Peyer's patch (tissue), 4 donors: ENCODE measurements around the gene COX17. TPM values are rescaled to one million over a fixed set of nuclear protein-coding genes. Genes with fewer than 3 reads are reported as not detected.
A peak's percentile ranks its signal among the peaks of the same experiment; 100 is the strongest.

Source experiments
- DNase-seq, 3 donors: peaks; one replicate each; pipeline ENCODE4 v3.0.0-alpha.2; 2017 to 2019
- H3K27ac ChIP-seq, 4 donors: fragments of 200-600 bp; sonication (generic); one replicate each; pipeline ENCODE4 v1.5.1; 2016 to 2019
- H3K27me3 ChIP-seq, 2 donors: fragments of 200-600 bp; sonication (generic); one replicate each; pipeline ENCODE4 v1.5.1; 2019
- H3K36me3 ChIP-seq, 3 donors: fragments of 200-600 bp; sonication (generic); one replicate each; pipeline ENCODE4 v1.5.1; 2016 to 2019
- H3K4me1 ChIP-seq, 4 donors: fragments of 200-600 bp; sonication (generic); one replicate each; pipeline ENCODE4 v1.5.1; 2016 to 2019
- H3K4me3 ChIP-seq, 4 donors: fragments of 200-600 bp; sonication (generic); 1 replicate in 3 of 4; 2 replicates in 1 of 4; pipeline ENCODE4 v1.5.1; 2016 to 2019; ENCODE audit warnings: mild to moderate bottlenecking in 1 of 4
- H3K9me3 ChIP-seq, 4 donors: fragments of 200-600 bp; sonication (generic); one replicate each; pipeline ENCODE4 v1.5.1; 2016 to 2019; ENCODE audit warnings: mild to moderate bottlenecking in 1 of 4
- POLR2A ChIP-seq, 2 donors: fragments of 450-650 bp; IDR thresholded peaks; one replicate each; pipeline ENCODE4 v1.5.1; 2017; ENCODE audit warnings: antibody characterized with exemption in 2 of 2, mild to moderate bottlenecking in 2 of 2, moderate library complexity in 2 of 2
- total RNA-seq, 4 donors: library from RNA; depleted of rRNA; stranded (reverse); fragments of >200 nt; gene quantifications; one replicate each; pipeline ENCODE4 v1.1.0, GENCODE V29; 2016
- TF ChIP-seq, protein P1 (sequence below), 6 experiments: fragments of 450-650 bp in 4 of 6; fragments of 200-600 bp in 2 of 6; sonication (generic) in 1 of 6; IDR thresholded peaks; one replicate each; pipeline ENCODE4 v1.5.1; 2017 to 2019; ENCODE audit warnings: antibody characterized with exemption in 6 of 6, mild to moderate bottlenecking in 3 of 6, moderate library complexity in 1 of 6

The COX17 gene, protein sequence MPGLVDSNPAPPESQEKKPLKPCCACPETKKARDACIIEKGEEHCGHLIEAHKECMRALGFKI
- 10 to 100 TPM; 30.9 to 57.8 (median 44.8) TPM for total RNA-seq

DNA sequence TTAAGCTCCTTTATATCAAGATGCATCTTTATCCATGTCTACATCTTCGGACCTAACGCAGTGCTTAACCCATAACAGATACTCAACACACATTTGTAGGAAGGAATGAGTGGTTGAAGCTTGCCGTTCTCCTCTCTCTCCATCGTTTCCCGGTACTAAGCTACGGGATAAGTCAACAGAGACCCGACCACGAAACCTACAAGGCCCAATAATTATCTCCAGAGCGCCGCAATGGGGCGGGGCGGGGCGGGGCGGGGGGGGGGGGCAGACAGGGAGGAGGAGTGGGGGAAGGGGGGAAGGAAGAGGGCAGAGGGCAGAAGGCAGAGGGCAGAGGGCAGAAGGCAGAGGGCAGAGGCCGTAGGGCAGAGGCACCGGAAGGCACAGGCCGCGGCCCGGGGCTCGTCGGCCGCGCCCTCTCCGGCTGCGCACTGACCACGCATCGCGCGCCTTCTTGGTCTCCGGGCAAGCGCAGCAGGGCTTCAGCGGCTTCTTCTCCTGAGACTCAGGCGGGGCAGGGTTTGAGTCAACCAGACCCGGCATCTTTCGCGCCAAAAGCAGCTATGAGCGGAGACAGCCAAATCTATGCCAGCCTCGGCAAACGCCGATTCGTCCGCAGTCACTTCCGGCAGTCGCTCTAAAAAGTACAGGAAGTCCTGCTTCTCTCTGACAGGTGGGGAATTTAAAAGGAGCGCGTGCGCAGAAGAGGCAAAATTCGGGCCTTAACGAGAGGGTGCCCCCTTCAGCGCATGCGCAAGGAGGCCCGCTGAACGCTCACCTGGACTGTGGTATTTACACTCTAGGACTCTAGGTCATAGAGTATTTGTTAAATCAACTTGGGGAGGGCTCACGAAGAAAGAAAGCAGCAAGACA lies at the start of gene COX17:
COX17 (minus strand) TSS at position 636 of the 870 bp plus-strand sequence; CDS start at position 540, 96 bp downstream.
- peak; percentile 92 to 99 (median 95) for DNase-seq
- peak within 1 kb of the TSS; percentile 83 to 98 (median 92) for H3K27ac ChIP-seq
- H3K27me3 ChIP-seq, result no peaks in the 10 kb centered on the region
- peaks cover 0 to 17% (median 0%) of the 10 kb centered on the region in 4 donors for H3K4me1 ChIP-seq
- H3K36me3 ChIP-seq, result peaks cover 0 to 29% (median 0%) of the 10 kb centered on the region in 3 donors
- no peaks in the 10 kb centered on the region for H3K9me3 ChIP-seq
- H3K4me3 ChIP-seq, result peak within 1 kb of the TSS; percentile 55 to 87 (median 72)
- TF ChIP-seq, protein P1, sequence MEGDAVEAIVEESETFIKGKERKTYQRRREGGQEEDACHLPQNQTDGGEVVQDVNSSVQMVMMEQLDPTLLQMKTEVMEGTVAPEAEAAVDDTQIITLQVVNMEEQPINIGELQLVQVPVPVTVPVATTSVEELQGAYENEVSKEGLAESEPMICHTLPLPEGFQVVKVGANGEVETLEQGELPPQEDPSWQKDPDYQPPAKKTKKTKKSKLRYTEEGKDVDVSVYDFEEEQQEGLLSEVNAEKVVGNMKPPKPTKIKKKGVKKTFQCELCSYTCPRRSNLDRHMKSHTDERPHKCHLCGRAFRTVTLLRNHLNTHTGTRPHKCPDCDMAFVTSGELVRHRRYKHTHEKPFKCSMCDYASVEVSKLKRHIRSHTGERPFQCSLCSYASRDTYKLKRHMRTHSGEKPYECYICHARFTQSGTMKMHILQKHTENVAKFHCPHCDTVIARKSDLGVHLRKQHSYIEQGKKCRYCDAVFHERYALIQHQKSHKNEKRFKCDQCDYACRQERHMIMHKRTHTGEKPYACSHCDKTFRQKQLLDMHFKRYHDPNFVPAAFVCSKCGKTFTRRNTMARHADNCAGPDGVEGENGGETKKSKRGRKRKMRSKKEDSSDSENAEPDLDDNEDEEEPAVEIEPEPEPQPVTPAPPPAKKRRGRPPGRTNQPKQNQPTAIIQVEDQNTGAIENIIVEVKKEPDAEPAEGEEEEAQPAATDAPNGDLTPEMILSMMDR (IDR thresholded peaks at IDR 0.05), result no peak
- peak; percentile 62 to 76 for TF ChIP-seq POLR2A (IDR thresholded peaks at IDR 0.05)

DNA sequence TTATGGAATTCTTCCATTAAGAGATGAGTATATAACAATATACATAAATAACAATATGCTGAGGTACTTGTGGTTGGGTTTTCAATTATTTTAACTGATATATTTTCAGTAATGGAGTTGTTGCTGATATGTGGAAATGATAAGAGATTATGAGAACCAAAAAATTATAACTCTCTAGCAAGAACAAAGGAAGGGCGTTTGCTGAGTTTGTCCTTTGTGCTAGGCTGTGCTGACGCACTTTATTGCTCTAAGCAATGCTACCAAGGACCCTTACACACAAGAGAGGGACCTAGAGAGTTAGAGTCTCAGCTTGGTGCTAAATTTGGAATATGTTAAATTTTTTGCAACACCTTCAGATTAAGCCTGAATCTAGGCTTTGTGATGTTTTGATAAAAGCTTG lies 49.7 kb upstream of the COX17 start:
- Histone ChIP-seq H3K4me1 (no peaks in the 10 kb centered on the region), H3K27me3 (no peaks in the 10 kb centered on the region), H3K4me3 (no peak overlapping the region), H3K9me3 (no peaks in the 10 kb centered on the region), H3K36me3 (no peaks in the 10 kb centered on the region), H3K27ac (no peak overlapping the region)
- no peak for DNase-seq
- TF ChIP-seq POLR2A (IDR thresholded peaks at IDR 0.05), result no peak
- TF ChIP-seq, protein P1 (IDR thresholded peaks at IDR 0.05), result no peak

DNA sequence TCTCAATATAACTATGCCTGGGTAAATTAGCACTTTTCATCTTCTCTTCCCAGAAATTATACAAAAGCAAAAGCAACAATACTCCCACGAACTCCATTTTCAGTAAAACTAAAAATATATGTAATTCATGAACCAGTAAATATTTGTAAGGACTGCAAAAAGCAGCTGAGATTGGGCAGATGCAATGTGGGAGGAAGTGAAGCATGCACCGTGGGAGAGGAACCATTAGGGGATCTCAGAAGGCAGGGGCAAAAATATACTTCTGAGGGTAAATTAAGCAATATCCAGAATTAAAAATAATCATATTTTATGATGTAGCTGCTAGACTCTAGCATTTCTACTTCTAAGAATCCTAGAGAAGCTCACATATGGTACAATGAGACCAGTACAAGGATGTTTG lies 45.8 kb upstream of the COX17 start:
- TF ChIP-seq, protein P1 (IDR thresholded peaks at IDR 0.05), result no peak
- no peak for TF ChIP-seq POLR2A (IDR thresholded peaks at IDR 0.05)
- H3K36me3 ChIP-seq, result no peaks in the 10 kb centered on the region
- DNase-seq, result no peak
- no peak overlapping the region for H3K27ac ChIP-seq
- no peaks in the 10 kb centered on the region for H3K4me1 ChIP-seq
- H3K27me3 ChIP-seq, result no peaks in the 10 kb centered on the region
- no peak overlapping the region for H3K4me3 ChIP-seq
- no peaks in the 10 kb centered on the region for H3K9me3 ChIP-seq

DNA sequence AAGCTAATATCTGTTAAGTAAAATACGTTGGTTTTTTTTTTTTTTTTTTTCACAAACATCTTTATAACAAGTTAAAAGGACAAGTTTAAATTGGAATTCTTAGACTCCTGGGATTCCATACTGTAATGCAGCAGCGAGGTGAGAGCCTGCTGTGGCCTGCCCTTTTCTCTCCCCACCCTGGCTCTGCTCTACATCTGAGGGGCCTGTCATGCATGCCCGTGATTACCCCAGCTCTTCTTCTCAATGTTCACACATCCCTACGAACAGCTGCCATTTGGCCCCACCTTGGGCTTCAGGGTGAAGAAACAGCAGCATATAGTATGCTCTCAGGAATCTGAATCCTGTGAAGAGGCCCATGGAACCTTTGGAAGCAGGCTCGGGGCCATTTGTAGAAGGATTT lies 40.3 kb upstream of the COX17 start:
- Histone ChIP-seq H3K4me1 (peaks cover 0 to 4% (median 2%) of the 10 kb centered on the region in 4 donors), H3K27me3 (no peaks in the 10 kb centered on the region), H3K36me3 (no peaks in the 10 kb centered on the region), H3K4me3 (no peak overlapping the region), H3K9me3 (no peaks in the 10 kb centered on the region), H3K27ac (peak overlapping the region in 2 of 4 donors; percentile 38 to 67)
- DNase-seq, result peak in 1 of 3 donors; percentile 49
- TF ChIP-seq, protein P1 (IDR thresholded peaks at IDR 0.05), result no peak
- no peak for TF ChIP-seq POLR2A (IDR thresholded peaks at IDR 0.05)

DNA sequence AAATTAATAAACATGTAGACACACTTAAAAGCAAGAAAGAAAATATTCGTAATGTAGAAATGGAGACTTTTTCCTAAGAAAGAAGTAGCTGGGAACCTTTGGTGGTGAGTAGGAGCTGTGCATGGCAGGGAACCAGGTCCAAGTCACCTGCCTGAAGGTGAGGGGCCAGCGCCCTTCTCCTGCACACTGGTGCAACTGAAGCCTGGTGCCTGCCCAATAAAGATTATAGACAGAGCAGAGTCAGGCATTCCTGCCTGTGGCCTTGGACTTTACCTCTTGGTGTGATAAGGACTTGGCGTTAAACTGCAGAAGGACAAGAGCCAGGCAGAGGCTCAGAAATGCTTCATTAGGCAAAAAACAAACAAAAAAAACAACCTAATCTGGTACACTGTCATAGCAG lies 39.8 kb upstream of the COX17 start:
- Histone ChIP-seq H3K4me3 (no peak overlapping the region), H3K4me1 (peaks cover 0 to 4% (median 2%) of the 10 kb centered on the region in 4 donors), H3K9me3 (no peaks in the 10 kb centered on the region), H3K27me3 (no peaks in the 10 kb centered on the region), H3K36me3 (no peaks in the 10 kb centered on the region), H3K27ac (peak overlapping the region in 2 of 4 donors; percentile 38 to 67)
- TF ChIP-seq POLR2A (IDR thresholded peaks at IDR 0.05), result no peak
- TF ChIP-seq, protein P1 (IDR thresholded peaks at IDR 0.05), result peak in 3 of 6 experiments; percentile 38 to 51 (median 46)
- peak in 2 of 3 donors; percentile 80 to 83 for DNase-seq
